H1 (cell line): ENCODE results near the gene GIPR. TPM values are rescaled to one million over a fixed set of nuclear protein-coding genes. Genes with fewer than 3 reads are reported as not detected.

Experiments
- MAFK ChIP-seq: IDR thresholded peaks from 2 replicates; pipeline ENCODE4 v1.6.1; 2012; ENCODE audit warnings: low read depth, mild to moderate bottlenecking, improper control_type of control experiment, low read length
- ZNF274 ChIP-seq: IDR thresholded peaks from 2 replicates; pipeline ENCODE4 v1.7.0; 2012; ENCODE audit warnings: low read length, borderline replicate concordance; ENCODE audit errors: extremely low read depth
- polyA plus RNA-seq, 7 experiments: library from polyadenylated mRNA; depleted of rRNA in 3 of 7; stranded (reverse) in 5 of 7; unstranded in 2 of 7; fragments of >200 nt in 5 of 7; fragments of 200-250 nt in 2 of 7; gene quantifications; 1 replicate in 5 of 7; 2 replicates in 1 of 7; 4 replicates in 1 of 7; pipeline versions ENCODE4 v1.2.1 to v1.2.3, GENCODE V29; 2011 to 2013; ENCODE audit warnings: missing spikeins in 2 of 7, mixed read lengths in 2 of 7
- total RNA-seq: library from RNA; stranded (reverse); fragmentation: NEBNext Ultra II Directional; extraction: Animal tissue kit (Norgen Biotek cat#: 25700); gene quantifications from 2 replicates; pipeline ENCODE4 v1.2.1, GENCODE V29; 2021
- TF ChIP-seq, protein P1 (sequence below): IDR thresholded peaks from 2 replicates; pipeline ENCODE4 v1.6.1; 2012; ENCODE audit warnings: inconsistent platforms

The GIPR gene
- total and polyA plus RNA-seq, 2 of the 8 experiments (the other 6 are each of a cell fraction or from before 2014, with no cell fraction given): 0.42 to 1.3 TPM

DNA sequence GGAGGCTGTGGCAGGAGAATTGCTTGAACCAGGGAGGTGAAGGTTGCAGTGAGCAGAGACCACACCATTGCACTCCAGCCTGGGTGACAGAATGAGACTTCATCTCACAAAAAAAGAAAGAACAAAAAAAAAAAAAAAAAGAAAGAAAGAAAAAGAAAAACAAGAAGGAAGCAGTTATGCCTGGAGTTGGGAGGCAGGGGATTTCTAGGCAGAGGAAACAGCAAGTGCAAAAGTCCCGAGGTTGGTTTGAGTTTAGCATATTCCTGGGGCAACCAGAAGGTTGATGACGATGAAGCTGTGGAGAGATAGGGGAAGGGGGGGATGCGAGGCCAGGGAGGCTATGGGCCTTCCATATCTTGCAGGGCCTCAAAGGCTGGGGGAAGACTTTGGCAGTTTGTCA, 17.3 kb upstream of the GIPR start (continued):
- TF ChIP-seq, protein P1, sequence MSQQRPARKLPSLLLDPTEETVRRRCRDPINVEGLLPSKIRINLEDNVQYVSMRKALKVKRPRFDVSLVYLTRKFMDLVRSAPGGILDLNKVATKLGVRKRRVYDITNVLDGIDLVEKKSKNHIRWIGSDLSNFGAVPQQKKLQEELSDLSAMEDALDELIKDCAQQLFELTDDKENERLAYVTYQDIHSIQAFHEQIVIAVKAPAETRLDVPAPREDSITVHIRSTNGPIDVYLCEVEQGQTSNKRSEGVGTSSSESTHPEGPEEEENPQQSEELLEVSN: no peak
- TF ChIP-seq MAFK: no peak
- no peak for TF ChIP-seq ZNF274
